ENCODE data around the gene MAIP1.
"Not testable (repeated sequence)": the region's sequence is repeated elsewhere in the genome, so short reads cannot be mapped to it uniquely, and the experiment has no call there.

Gene MAIP1, protein sequence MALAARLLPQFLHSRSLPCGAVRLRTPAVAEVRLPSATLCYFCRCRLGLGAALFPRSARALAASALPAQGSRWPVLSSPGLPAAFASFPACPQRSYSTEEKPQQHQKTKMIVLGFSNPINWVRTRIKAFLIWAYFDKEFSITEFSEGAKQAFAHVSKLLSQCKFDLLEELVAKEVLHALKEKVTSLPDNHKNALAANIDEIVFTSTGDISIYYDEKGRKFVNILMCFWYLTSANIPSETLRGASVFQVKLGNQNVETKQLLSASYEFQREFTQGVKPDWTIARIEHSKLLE

DNA sequence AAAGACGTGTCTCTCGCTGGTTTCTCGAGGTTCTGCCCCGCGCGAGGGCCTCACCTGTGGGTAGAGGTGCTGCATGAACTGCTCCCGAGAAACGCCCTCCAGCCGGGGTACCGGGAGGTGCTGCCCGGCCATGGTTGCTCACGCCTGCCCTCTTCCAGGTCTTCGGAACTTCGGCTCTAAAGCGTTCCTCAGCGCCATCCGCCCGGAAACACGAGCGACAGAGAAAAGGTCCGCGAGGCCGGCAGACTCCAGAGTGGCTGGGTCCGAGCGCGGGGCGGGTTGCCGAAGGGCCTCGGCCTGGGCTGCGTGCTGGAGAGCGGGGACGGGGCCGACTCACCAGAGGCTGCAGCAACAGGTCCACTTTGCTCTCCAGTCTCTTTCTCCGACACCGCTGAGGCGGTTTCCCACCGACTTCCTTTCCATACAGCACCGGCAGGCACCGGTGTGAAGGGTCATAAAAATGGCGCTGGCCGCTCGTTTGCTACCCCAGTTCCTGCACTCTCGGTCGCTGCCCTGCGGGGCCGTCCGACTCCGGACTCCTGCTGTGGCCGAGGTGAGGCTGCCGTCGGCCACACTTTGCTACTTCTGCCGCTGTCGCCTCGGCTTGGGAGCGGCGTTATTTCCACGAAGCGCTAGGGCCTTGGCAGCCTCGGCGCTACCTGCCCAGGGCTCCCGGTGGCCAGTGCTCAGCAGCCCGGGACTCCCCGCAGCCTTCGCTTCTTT, at the start of gene MAIP1, which contains the start of gene TYW5:
Gene MAIP1 (plus strand): TSS at position 244 of the 723 bp plus-strand sequence. CDS start 217 bp downstream, at position 461.
Gene TYW5 (minus strand): TSS at position 153 of the 723 bp plus-strand sequence. CDS start 21 bp downstream, at position 132.
- Histone ChIP-seq H3K9me3 (replicated peaks in 1 of 11) (no peaks in the 10 kb centered on the region), H4K20me1 (peaks cover 0 to 41% (median 18%) of the 10 kb centered on the region in 11 experiments; a peak in 15 of 22 replicates), H3K27me3 (no peaks in the 10 kb centered on the region), H3K4me1 (peaks cover 31 to 47% (median 39%) of the 10 kb centered on the region in 10 experiments), H3K9ac (peak within 1 kb of the TSS; percentile 87 to 97 (median 94)), H3K27ac (peak within 1 kb of the TSS; percentile 86 to 99 (median 95)), H3K36me3 (peaks cover 29 to 49% (median 34%) of the 10 kb centered on the region in 11 experiments), H3K4me2 (peak within 1 kb of the TSS; percentile 92 to 99 (median 95)), H3K4me3 (peak within 1 kb of the TSS; percentile 81 to 97 (median 90))
- no peak for TF ChIP-seq Cebpa-rat (IDR thresholded peaks at IDR 0.05)

DNA sequence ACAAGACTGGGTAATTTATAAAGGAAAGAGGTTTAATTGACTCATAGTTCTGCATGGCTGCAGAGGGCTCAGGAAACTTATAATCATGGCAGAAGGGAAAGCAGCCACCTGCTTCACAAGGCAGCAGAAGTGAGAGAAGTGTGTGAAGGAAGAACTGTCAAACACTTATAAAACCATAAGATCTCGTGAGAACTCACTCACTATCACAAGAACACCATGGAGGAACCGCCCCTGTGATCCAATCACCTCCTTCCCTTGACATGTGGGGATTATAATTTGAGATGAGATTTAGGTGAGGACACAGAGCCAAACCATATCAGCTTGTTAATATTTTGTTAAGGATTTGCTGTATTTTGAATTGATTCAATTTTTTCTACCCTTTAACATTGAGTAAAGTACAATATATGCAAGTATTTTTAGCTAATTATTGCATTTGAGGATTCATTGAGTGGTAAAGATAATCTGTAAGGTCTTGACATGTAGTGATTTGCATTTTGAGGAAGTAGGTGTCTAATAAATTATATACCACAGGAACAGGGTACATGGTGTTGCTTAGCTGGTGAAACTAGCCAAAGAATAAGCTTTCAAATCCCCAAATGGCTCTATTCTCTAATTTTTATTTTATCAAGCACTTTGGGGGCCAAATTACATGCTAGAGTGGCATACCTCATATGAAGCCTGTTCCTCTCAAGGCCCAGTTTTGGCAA, 48.2 kb upstream of the MAIP1 start:
- H3K27me3 ChIP-seq, result no peaks in the 10 kb centered on the region

DNA sequence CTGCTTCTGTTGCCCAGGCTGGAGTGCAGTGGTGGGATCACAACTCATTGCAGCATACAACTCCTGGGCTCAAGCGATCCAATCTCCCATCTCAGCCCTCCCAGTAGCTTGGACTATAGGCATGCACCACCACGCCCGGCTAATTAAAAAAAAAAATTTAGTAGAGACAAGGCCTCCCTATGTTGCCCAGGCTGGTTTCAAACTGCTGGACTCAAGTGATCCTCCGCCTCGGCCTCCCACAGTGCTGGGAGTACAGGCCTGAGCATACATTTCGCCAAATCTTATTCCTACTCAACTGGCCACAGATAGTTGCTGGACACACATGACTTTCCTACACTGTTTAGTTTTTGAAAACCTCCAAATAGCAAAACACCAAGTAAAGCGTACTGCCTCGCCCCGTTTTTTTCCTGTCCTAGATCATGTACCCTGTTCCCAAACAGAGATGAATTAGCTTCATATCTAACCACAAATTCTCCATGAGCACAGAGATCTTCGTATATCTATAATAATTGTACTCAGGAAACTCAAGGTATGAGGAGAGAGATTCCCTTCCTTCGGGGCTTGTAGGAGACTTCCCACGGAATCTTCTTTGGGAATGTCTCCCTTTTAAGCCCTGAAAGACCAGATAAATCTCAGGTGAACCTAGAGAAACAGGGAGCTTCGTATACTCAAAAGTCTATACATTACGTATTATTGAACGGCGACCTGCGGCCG, 44.9 kb upstream of the MAIP1 start:
- Histone ChIP-seq H3K9me3 (replicated peaks in 1 of 11) (peaks cover 0 to 18% (median 11%) of the 10 kb centered on the region in 11 experiments; a peak in 18 of 22 replicates), H3K36me3 (peaks cover under 1 to 29% (median 19%) of the 10 kb centered on the region in 11 experiments; a peak in 19 of 22 replicates), H3K4me3 (peak overlapping the region; percentile 82 to 95 (median 93)), H4K20me1 (peaks cover 0 to 32% (median 26%) of the 10 kb centered on the region in 11 experiments; a peak in 16 of 22 replicates), H3K4me1 (peaks cover 17 to 30% (median 27%) of the 10 kb centered on the region in 10 experiments), H3K27ac (peak overlapping the region in 9 of 11 experiments; percentile 93 to 98 (median 96); a peak in 18 of 22 replicates), H3K27me3 (no peaks in the 10 kb centered on the region), H3K9ac (peak overlapping the region; percentile 92 to 98 (median 96); a peak in 21 of 22 replicates), H3K4me2 (peak overlapping the region; percentile 72 to 93 (median 83))
- TF ChIP-seq Cebpa-rat (IDR thresholded peaks at IDR 0.05), result no peak

More for the DNA sequence above, 48.2 kb upstream of the MAIP1 start:
- H3K27ac ChIP-seq, result no peak overlapping the region
- no peak overlapping the region for H3K4me3 ChIP-seq
- peak overlapping the region in 1 of 11 experiments; percentile 10; a peak in 1 of 22 replicates for H3K4me2 ChIP-seq
- H3K9ac ChIP-seq, result no peak overlapping the region
- peaks cover 0 to 7% (median 2%) of the 10 kb centered on the region in 11 experiments; a peak in 10 of 22 replicates for H4K20me1 ChIP-seq
- no peaks in the 10 kb centered on the region for H3K9me3 ChIP-seq (replicated peaks in 1 of 11)
- peaks cover 7 to 14% (median 9%) of the 10 kb centered on the region in 10 experiments for H3K4me1 ChIP-seq
- peaks cover 0 to 9% (median 0%) of the 10 kb centered on the region in 11 experiments; a peak in 1 of 22 replicates for H3K36me3 ChIP-seq
- no peak for TF ChIP-seq Cebpa-rat (IDR thresholded peaks at IDR 0.05)

DNA sequence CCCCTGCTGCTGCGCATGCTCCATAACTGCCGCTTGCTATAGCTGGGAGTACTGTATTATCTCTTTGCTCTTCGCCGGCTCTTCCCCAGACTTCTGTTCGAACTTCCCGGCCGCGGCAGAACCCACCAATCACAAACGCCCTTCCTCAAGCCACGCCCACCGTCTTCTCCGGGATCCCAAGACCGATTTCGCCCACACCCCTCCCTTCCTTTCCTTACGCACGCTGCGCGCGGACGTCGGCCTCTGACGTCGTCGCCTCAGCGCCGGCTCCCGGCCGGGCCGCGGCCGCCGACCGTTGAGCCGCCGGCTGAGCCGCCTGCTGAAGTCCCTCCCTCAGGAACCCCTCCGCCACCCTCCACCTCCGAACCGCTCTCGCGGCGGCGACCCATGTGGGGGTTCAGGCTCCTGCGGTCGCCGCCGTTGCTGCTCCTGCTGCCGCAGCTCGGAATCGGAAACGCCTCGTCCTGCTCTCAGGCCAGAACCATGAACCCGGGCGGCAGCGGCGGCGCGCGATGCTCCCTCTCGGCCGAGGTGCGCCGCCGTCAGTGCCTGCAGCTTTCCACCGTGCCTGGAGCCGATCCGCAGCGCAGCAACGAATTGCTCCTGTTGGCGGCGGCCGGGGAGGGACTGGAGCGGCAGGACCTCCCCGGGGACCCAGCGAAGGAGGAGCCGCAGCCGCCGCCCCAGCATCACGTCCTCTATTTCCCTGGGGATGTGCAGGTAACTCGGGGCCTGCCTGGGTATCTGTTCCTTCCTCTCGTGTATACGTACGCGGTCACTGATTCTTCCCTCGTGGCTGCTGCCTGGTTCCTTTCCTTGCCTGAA, 44.1 kb upstream of the MAIP1 start, which contains the start of gene C2orf69:
Gene C2orf69 (plus strand): TSS at position 242 of the 825 bp plus-strand sequence. CDS start 146 bp downstream, at position 388.
- Histone ChIP-seq H3K9ac (peak within 1 kb of the TSS; percentile 92 to 98 (median 96)), H3K4me1 (peaks cover 17 to 30% (median 27%) of the 10 kb centered on the region in 10 experiments), H4K20me1 (peaks cover 0 to 35% (median 26%) of the 10 kb centered on the region in 11 experiments; a peak in 16 of 22 replicates), H3K27ac (peak within 1 kb of the TSS; percentile 91 to 98 (median 95)), H3K27me3 (no peaks in the 10 kb centered on the region), H3K4me2 (peak within 1 kb of the TSS; percentile 78 to 96 (median 93)), H3K4me3 (peak within 1 kb of the TSS; percentile 82 to 95 (median 93)), H3K36me3 (peaks cover 8 to 37% (median 27%) of the 10 kb centered on the region in 11 experiments), H3K9me3 (replicated peaks in 1 of 11) (peaks cover 7 to 26% (median 18%) of the 10 kb centered on the region in 11 experiments)
- no peak for TF ChIP-seq Cebpa-rat (IDR thresholded peaks at IDR 0.05)

DNA sequence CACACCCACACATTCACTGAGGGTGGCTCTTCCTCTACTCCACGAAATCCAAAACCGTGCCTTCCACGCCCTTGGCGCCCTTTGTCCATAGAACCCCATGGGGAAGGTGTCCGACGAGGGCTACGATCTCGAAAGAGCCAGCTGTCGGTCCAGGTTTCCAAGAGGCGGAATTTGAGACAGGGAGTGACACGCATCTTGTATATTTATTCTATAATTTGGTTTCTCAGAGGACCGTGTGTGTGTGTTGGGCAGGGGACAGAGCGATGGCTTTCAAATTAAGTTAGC, 43.6 kb upstream of the MAIP1 start:
- Histone ChIP-seq H3K27me3 (no peaks in the 10 kb centered on the region), H3K4me3 (peak overlapping the region; percentile 82 to 95 (median 93)), H3K9ac (peak overlapping the region; percentile 92 to 98 (median 96)), H3K36me3 (peaks cover 14 to 42% (median 33%) of the 10 kb centered on the region in 11 experiments), H3K9me3 (replicated peaks in 1 of 11) (peaks cover 13 to 31% (median 24%) of the 10 kb centered on the region in 11 experiments), H3K27ac (peak overlapping the region; percentile 91 to 98 (median 95)), H3K4me2 (peak overlapping the region; percentile 78 to 96 (median 92)), H3K4me1 (peaks cover 17 to 30% (median 27%) of the 10 kb centered on the region in 10 experiments), H4K20me1 (peaks cover 0 to 36% (median 26%) of the 10 kb centered on the region in 11 experiments; a peak in 16 of 22 replicates)
- no peak for TF ChIP-seq Cebpa-rat (IDR thresholded peaks at IDR 0.05)

DNA sequence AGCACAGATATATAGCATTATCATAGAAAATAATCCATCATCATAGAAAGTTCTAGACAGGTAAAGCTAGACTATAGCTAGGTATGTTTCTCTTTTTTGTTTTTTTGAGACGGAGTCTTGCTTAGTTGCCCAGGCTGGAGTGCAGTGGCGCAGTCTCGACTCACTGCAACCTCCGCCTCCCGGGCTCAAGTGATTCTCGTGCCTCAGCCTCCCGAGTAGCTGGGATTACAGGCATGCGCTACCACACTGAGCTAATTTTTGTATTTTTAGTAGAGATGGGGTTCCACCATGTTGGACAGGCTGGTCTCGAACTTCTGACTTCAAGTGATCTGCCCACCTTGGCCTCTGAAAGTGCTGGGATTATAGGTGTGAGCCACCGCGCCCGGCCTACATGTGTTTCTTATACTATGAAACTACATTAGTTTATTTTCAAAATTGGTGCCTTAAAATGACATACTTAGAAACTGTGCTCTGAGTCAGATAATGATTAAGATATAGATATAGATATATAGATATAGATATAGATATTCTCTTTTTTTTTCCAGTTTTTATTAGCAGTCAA, 42.7 kb upstream of the MAIP1 start:
- H3K27ac ChIP-seq, result peak overlapping the region in 6 of 11 experiments; percentile 93 to 98 (median 94); a peak in 8 of 22 replicates
- H3K27me3 ChIP-seq, result not testable (repeated sequence)
- H3K36me3 ChIP-seq, result peaks cover 22 to 51% (median 41%) of the 10 kb centered on the region in 11 experiments

More for the DNA sequence above, 42.7 kb upstream of the MAIP1 start:
- Histone ChIP-seq H3K4me2 (peak overlapping the region; percentile 78 to 96 (median 92)), H3K4me3 (peak overlapping the region; percentile 82 to 95 (median 93)), H3K9ac (peak overlapping the region; percentile 92 to 98 (median 96); a peak in 21 of 22 replicates), H4K20me1 (peaks cover 0 to 44% (median 26%) of the 10 kb centered on the region in 11 experiments; a peak in 16 of 22 replicates), H3K4me1 (peaks cover 17 to 29% (median 26%) of the 10 kb centered on the region in 10 experiments), H3K9me3 (replicated peaks in 1 of 11) (peaks cover 21 to 39% (median 32%) of the 10 kb centered on the region in 11 experiments)

Data from BLaER1 treated with 17β-estradiol and CSF1 and Interleukin-3, amounts not matched to agents 10 nM and 100 nM (cell line).